Stimulated activated CD4-positive, alpha-beta T cell treated with anti-CD3 and anti-CD28 coated beads, Interleukin-4, amount 100 ng/mL, for 4 hours (primary cell): ENCODE results near the gene CAMSAP3.
A peak's percentile ranks its signal among the peaks of the same experiment; 100 is the strongest.

Experiments used
- DNase-seq, 2 experiments: peaks; one replicate each; pipeline ENCODE4 v3.0.0-alpha.2; 2020

The CAMSAP3 gene, protein sequence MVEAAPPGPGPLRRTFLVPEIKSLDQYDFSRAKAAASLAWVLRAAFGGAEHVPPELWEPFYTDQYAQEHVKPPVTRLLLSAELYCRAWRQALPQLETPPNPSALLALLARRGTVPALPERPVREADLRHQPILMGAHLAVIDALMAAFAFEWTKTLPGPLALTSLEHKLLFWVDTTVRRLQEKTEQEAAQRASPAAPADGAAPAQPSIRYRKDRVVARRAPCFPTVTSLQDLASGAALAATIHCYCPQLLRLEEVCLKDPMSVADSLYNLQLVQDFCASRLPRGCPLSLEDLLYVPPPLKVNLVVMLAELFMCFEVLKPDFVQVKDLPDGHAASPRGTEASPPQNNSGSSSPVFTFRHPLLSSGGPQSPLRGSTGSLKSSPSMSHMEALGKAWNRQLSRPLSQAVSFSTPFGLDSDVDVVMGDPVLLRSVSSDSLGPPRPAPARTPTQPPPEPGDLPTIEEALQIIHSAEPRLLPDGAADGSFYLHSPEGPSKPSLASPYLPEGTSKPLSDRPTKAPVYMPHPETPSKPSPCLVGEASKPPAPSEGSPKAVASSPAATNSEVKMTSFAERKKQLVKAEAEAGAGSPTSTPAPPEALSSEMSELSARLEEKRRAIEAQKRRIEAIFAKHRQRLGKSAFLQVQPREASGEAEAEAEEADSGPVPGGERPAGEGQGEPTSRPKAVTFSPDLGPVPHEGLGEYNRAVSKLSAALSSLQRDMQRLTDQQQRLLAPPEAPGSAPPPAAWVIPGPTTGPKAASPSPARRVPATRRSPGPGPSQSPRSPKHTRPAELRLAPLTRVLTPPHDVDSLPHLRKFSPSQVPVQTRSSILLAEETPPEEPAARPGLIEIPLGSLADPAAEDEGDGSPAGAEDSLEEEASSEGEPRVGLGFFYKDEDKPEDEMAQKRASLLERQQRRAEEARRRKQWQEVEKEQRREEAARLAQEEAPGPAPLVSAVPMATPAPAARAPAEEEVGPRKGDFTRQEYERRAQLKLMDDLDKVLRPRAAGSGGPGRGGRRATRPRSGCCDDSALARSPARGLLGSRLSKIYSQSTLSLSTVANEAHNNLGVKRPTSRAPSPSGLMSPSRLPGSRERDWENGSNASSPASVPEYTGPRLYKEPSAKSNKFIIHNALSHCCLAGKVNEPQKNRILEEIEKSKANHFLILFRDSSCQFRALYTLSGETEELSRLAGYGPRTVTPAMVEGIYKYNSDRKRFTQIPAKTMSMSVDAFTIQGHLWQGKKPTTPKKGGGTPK

DNA sequence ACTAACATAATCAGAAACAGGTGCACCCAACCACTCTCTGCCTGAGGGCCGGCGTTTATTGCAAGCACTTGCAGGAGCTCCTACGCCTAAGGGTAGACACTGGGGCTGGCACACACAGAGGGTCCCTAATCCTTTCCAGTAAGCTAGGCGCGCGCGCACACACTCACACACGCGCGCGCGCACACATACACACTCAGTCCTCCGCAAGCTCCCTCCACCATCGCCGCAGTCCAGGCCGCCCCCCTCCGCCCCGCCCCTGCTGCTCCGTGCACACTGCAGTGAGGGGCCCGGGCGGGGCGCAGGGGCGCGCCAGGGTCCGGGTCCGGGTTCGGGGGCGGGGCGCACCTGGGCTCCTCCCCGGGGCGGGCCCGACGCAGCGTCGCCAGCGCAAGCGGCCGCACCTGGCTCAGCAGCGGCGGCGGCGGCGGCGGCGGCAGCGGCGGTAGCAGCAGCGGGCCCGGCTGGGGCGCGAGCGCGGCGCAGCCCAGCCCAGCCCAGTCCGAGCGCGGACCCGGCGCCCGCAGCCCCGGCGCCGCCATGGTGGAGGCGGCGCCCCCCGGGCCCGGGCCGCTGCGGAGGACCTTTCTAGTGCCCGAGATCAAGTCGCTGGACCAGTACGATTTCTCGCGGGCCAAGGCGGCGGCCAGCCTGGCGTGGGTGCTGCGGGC is at the start of gene CAMSAP3:
CAMSAP3 (plus strand) TSS at position 398 of the 668 bp plus-strand sequence; CDS start at position 538, 140 bp downstream.
- peak; percentile 28 to 51 for DNase-seq

DNA sequence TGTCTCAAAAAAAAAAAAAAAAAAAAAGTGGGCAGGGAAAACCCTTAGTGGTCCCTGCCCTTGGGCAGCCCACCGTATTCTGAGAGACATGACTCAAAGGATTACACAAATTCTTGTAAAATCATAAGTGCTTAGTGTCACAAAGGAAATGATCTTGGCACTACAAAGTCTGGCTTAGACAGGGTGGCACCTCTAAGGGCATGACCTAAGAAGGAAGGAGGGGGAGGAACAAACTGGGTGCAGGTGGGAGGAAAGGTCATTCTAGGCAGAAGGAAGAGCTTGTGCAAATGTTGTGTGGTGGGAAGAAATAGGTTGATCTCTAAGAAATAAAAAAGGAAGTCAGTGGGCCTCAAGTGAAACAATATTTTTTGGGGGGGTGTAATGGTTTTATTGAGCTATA is 49.8 kb upstream of the CAMSAP3 start:
- DNase-seq, result no peak

DNA sequence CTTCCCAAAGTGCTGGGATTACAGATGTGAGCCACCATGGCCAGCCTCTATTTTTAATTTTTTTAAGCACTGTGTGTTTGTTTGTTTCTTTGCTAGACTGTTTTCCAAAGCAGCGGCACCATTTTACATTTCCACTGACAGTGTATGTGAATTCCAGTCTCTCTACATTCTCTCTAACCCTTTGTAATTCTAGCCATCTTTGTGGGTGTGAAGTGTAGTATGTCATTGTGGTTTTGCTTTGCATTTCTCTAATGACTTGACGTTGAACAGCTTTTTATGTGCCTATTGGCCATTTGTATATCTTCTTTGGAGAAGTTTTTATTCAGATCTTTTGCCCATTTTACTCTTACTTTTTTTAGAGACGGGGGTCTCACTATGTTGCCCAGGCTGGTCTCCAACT is 48.5 kb upstream of the CAMSAP3 start:
- DNase-seq, result no peak

DNA sequence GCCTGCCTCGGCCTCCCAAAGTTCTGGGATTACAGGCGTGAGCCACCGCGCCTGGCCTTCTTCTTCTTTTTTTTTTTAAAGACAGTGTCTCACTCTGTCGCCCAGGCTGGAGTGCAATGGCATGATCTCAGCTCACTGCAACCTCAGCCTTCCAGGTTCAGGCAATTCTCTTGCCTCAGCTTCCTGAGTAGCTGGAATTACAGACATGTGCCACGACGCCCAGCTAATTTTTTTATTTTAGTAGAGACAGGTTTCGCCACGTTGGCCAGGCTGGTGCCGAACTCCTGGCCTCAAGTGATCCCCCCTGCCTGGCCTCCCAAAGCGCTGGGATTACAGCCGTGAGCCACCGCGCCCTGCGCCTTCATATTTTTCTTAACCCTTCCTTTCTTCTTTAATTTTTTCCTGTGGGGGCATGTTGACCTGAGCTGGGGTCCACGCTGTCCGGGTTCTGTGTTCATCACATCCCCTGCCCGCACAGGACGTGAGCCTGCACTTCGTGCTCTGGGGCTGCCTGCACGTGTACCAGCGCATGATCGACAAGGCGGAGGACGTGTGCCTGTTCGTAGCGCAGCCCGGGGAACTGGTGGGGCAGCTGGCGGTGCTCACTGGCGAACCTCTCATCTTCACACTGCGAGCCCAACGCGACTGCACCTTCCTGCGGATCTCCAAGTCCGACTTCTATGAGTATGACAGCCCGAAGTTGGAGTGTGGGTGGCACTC is 46.1 kb upstream of the CAMSAP3 start:
- no peak for DNase-seq

DNA sequence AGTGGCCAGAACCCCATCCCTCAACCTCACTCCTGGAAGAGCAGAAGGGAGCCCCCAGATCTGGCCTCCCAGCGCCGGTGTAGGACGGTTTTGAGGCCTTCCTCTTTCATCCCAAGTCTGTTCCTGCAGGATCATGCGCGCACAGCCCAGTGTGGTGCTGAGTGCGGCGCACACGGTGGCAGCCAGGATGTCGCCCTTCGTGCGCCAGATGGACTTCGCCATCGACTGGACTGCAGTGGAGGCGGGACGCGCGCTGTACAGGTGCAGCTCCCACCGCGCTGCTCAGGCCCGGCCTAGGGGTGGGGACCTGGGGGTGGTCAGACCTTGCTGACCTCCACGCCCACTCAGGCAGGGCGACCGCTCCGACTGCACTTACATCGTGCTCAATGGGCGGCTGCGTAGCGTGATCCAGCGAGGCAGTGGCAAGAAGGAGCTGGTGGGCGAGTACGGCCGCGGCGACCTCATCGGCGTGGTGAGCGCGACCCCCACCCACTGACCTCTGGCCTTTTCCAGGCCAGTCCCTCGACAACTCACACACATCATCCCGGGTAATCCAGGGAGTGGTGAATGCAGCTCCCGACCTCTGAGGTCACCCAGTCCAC is 45.4 kb upstream of the CAMSAP3 start:
- DNase-seq, result no peak

DNA sequence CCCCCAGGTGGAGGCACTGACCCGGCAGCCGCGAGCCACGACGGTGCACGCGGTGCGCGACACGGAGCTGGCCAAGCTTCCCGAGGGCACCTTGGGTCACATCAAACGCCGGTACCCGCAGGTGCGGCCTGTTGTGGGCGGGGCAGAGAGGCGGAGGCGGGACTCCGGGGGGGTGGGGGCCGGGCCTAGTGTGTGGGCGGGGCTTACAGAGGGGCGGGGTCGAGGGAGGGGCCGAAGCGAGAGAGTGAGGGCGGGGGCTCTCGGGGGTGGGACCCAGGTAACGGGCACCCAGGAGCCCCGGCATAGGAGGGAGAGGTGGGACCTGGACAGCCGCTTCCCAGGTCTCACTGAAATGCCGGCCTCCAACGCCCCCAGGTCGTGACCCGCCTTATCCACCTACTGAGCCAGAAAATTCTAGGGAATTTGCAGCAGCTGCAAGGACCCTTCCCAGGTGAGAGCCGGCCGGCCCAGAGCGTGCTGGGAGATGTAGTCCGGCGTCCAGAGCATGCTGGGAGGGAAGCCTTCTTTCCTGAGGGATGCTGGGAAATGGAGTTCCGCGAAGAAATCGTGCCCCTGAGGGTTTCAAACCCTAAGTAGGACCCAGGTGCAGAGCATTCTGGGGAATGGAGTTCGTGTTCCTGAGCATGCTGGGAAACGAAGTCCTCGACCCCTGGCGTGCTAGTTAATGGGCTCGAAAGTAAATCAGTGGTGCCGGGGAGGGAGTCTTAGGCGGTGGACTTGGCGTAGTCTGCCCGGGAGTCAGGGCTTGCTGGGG is 44.5 kb upstream of the CAMSAP3 start:
- DNase-seq, result peak; percentile 19 to 24

DNA sequence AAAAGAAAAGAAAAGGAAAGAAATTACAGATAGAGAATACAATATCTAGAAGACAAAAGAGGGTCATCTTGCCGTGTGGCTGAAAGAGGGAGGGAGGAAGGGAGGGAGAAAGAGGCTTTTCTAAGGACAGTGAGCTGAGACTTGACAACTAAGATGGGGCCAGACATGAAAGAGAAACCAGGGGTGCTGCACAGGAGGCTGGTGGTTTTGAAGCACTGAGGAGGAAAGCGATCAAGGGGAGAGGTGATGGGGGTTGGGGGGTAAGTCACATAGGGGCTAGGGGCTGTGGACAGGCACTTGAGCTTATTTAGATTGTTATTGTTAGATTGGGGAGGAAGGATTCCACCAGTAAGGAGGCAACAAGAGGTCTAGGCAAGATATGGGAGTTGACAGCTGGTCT is 42.9 kb upstream of the CAMSAP3 start:
- no peak for DNase-seq

DNA sequence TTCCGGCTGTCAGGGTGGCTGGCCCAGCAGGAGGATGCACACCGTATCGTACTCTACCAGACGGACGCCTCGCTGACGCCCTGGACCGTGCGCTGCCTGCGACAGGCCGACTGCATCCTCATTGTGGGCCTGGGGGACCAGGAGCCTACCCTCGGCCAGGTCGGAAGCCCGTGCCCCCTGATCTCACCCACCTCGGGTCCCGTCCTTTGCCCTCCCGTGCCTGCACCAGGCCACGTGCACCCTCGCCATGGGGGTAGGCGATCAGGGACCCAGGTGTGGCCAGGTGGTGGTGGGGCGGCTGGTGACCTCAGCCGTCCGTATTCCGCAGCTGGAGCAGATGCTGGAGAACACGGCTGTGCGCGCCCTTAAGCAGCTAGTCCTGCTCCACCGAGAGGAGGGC is 41.1 kb upstream of the CAMSAP3 start:
- DNase-seq, result no peak

DNA sequence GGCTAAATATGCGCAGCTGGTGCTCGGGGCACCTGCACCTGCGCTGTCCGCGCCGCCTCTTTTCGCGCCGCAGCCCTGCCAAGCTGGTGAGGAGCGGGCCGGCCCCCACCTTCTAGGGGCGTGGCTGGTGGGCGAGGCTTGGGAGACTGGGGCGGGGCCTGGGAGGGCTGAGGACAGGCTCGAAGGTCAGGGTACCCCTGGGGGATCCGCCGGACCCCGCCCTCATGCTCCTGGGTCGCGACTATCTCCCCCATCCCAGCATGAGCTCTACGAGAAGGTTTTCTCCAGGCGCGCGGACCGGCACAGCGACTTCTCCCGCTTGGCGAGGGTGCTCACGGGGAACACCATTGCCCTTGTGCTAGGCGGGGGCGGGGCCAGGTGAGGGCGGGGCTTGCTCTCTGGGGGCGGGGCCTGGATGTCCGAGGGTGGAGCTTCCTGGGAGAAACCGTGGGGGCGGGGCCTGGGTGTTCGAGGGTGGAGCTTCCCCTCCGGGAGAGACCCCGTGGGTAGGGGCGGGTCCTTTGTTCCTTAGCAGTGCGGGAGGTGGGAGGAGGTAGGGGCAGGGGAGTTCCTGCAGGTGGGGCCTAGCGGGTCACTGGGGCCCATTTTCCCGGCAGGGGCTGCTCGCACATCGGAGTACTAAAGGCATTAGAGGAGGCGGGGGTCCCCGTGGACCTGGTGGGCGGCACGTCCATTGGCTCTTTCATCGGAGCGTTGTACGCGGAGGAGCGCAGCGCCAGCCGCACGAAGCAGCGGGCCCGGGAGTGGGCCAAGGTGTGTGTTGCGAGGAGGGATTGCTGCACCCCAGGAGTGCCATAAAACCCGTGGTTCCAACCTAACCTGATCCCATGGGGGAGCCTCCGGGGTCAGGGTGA is 40.4 kb upstream of the CAMSAP3 start:
- no peak for DNase-seq

DNA sequence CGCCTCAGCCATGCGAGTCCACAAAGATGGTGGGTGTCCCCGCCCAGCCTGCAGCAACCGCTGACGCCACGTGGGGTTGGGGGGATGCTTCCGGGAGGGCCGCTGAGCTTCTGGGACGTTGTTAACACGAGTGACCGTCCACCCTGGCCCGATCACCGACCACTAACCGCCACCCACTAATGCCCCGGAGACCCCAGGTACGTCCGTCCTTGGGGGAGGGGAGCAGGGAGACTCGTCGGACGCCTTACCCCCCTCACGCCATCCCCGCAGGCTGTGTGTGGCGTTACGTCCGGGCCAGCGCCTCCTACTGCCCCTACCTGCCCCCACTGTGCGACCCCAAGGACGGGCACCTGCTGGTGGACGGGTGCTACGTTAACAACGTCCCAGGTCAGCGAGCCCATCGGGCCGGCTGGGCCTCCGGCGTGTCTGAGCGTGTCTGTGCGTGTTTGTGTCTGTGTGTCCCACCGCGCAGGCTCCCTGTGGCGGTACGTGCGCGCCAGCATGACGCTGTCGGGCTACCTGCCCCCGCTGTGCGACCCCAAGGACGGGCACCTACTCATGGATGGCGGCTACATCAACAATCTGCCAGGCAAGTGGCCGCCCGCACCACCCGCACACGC is 38.9 kb upstream of the CAMSAP3 start:
- DNase-seq, result no peak

DNA sequence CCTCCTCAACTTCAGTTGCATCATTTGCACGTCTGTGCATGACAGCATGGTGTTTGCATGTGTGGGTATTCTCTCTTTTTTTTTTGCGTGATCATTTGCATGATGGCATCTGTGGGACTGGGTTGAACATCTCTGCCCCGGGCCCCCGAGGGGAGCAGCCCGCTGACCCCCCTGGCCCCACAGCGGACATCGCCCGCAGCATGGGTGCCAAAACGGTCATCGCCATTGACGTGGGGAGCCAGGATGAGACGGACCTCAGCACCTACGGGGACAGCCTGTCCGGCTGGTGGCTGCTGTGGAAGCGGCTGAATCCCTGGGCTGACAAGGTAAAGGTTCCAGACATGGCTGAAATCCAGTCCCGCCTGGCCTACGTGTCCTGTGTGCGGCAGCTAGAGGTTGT is 37.0 kb upstream of the CAMSAP3 start:
- DNase-seq, result no peak

DNA sequence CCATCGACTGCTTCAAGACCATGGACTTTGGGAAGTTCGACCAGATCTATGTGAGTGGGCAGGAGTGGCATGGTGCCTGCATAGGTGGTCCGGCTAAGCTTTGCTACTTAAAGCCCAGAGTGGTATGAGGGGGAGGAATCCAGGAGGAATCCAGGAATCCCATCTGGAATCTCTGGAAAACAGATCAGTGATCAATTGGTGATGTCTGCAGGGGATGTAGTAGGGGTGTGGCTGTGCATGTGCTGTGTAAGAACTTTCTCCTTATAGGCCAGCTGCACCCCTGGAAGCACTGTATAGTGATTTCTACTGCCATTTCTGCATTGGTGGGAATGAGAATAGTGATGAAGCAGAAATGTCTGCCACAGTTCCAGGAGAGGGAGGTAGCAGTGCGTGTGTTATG is 36.6 kb upstream of the CAMSAP3 start:
- no peak for DNase-seq

DNA sequence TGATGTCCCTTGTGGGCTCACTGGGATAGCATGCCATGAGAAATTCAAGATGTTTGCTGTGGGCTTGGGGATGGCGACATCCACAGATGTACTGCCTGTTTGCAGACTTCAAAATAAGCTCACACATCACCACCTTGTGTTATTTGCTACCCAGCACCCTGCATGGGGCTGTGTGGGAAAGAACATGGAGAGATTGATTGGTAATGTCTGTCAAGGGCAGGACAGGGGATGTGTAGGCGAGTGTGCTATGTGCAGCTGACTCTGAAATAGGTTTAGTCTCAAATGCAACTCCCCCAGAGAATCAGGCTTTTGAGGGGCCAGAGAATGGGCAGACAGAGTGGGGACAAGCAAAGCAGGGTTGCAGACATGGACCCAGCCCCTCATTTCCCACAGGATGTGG is 35.4 kb upstream of the CAMSAP3 start:
- no peak for DNase-seq

DNA sequence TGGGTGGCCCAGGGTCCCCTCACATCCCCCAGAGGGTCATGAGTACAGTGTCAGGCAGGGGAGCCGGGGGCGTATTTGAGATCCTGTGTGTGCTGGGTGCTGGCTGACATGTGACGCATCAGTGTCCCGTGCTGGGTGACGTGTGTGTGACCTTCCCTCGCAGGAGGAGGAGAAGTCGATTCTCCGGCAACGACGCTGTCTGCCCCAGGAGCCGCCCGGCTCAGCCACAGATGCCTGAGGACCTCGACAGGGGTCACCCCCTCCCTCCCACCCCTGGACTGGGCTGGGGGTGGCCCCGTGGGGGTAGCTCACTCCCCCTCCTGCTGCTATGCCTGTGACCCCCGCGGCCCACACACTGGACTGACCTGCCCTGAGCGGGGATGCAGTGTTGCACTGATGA is 34.3 kb upstream of the CAMSAP3 start:
- DNase-seq, result no peak

DNA sequence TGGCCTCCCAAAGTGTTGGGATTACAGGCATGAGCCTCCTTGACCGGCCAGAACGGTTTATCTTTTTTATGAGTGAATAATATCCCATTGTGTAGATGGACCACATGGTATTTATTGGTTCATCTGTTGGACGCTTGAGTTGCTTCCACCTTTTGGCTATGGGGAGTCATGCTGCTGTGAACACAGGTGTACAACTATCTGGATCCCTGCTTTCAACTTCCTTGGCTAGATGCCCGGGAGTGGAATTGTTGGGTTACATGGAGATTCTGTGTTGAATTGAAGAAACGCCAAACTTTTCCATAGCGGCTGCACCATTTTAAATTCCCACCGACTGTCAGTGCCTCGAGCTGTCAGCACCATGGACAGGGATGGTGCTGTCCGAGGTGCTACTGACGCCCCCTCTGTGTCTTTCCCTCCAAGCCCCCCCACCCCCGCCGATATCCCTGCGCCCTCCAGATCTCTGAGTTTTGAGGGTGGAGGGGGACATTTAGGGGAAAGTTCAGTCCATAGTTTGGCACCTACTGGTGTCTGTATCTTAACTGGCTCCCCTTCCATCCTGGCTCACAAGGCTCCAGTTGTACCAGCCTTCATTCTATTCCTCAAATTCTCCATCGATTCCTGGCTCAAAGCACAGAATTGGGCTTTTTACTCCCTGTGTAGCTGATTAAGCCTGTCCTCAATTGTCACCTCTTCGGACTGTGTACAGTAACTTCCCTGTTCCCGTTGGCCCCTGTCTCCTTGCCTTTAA is 32.8 kb upstream of the CAMSAP3 start:
- no peak for DNase-seq

DNA sequence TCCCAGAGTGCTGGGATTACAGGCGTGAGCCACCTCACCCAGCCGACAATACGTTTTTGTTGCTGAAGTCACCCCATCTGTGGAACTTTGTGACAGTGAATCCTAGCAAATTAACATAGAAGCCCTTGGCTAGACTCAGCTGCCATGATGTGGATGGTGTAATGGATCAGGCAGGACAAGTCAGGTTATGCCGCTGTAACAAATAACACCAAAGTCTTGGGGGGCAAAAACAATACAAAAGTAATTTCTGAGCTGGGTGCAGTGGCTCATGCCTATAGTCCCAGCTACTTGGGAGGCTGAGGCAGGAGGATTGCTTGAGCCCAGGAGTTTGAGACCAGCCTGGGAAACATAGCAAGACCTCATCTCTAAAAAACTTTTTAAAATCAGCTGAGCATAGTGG is 30.8 kb upstream of the CAMSAP3 start:
- no peak for DNase-seq

DNA sequence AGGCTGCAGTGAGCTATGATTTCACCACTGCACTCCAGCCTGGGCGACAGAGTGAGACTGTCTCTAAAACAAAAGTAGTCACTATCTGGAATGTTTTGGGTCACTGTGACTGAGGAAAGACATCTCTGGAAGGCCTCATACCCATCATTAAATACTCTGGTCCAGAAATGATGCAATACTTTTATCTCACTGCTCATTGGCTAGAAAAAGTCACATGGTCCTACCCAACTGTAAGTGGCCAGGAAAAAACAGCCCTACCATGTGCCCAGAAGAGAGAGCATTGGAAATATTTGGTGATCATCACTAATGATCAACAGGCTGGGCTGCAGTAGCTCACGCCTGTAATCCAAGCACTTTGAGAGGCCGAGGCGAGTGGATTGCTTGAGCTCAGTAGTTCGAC is 30.3 kb upstream of the CAMSAP3 start:
- no peak for DNase-seq

DNA sequence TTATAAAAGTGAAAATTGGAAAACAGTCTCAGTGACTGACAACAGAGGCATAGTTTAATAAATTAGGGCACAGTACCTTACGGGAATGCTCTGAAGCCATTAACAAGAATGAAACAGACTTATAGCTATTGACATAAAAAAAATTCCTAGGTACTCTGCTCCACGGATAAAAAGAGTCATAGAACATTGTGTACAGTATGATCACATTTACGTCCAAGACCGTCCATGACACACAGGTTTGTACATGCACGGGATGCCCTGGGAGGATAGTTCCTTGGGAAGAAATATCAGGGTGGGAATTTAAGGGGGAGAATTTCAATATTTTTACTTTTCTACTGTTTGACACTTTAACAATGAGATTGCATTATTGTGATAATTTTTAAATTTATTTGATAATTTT is 24.9 kb upstream of the CAMSAP3 start:
- no peak for DNase-seq
